ENCODE data around the gene SRSF9.

- TF ChIP-seq GATA2 (IDR thresholded peaks at IDR 0.05; ENCODE audit: low read depth, low read length) (no peak), GATA3 (IDR thresholded peaks at IDR 0.05; ENCODE audit: low read depth, low read length) (no peak)
Observed at GRCh38 chr12:120480211-120480610, 10.7 kb upstream of the SRSF9 start.

All from SH-SY5Y (cell line).